Psoas muscle (tissue), 8 donors: ENCODE data around the gene VEZT. TPM values are rescaled to one million over a fixed set of nuclear protein-coding genes. Genes with fewer than 3 reads are reported as not detected.

ENCODE experiments used
- ATAC-seq, 4 donors: fragments of 200-7000 bp; cut with Tn5 transposase; one replicate each; pipeline ENCODE4 v1.9.1; 2020; ENCODE audit warnings: moderate library complexity in 3 of 4, mild to moderate bottlenecking in 2 of 4
- DNase-seq, 2 donors: peaks; one replicate each; pipeline ENCODE4 v3.0.0-alpha.2; 2020
- H3K27ac ChIP-seq: fragments of 200-600 bp; one replicate; pipeline ENCODE4 v1.8.0; 2022
- H3K27me3 ChIP-seq, 3 donors: fragments of 200-600 bp in 1 of 3; one replicate each; pipeline versions ENCODE4 v1.6.1 to v1.8.0; 2013 to 2022; ENCODE audit warnings: low read length in 2 of 3, mild to moderate bottlenecking in 2 of 3, moderate library complexity in 1 of 3; ENCODE audit not compliant: insufficient read depth in 3 of 3
- H3K36me3 ChIP-seq, 2 donors: fragments of 200-600 bp in 1 of 2; one replicate each; pipeline versions ENCODE4 v1.6.1 to v1.8.0; 2013 to 2022; ENCODE audit warnings: low read depth in 1 of 2, mild to moderate bottlenecking in 1 of 2, moderate library complexity in 1 of 2; ENCODE audit not compliant: insufficient read depth in 1 of 2
- H3K4me1 ChIP-seq: fragments of 200-600 bp; one replicate; pipeline ENCODE4 v1.8.0; 2022
- H3K4me3 ChIP-seq: fragments of 200-600 bp; one replicate; pipeline ENCODE4 v1.8.0; 2022; ENCODE audit warnings: mild to moderate bottlenecking
- H3K9me3 ChIP-seq: fragments of 200-600 bp; one replicate; pipeline ENCODE4 v1.8.0; 2022
- WGBS, 3 donors: extraction: QIAGEN DNeasy Blood & Tissue Kit; methylation state at CpG; one replicate each; pipeline versions ENCODE4 v1.1.6 to v1.1.7; 2013; 5-methylcytosine and 5-hydroxymethylcytosine counted together
- intact Hi-C, 2 donors: fragments of 100-400 bp; cut with DNase I; formaldehyde crosslinking; loops; one replicate each; pipeline versions ENCODE4 v1.11.0 to v1.14.2; 2022
- polyA plus RNA-seq, 3 donors: library from polyadenylated mRNA; stranded (reverse); fragments of 200-250 nt; gene quantifications; one replicate each; pipeline ENCODE4 v1.2.3, GENCODE V29; 2013
- total RNA-seq, 4 donors: library from RNA; stranded (reverse); fragmentation: NEBNext Ultra II Directional in 2 of 4; extraction: Animal tissue kit (Norgen Biotek cat#: 25700) in 2 of 4; gene quantifications; one replicate each; pipeline versions ENCODE4 v1.2.1 to v1.2.4, GENCODE V29; 2021 to 2023
- TF ChIP-seq, protein P1 (sequence below): fragments of 200-600 bp; IDR thresholded peaks from one replicate; pipeline ENCODE4 v1.8.0; 2022; ENCODE audit warnings: antibody characterized with exemption
- donor health status: healthy with polysubstance abuse.
- donor health status: DM: no; HTN: no; CAD: no; lungs with moderate emphysema.
- donor health status: Bipolar disorder and iron deficiency.
- donor health status: healthy.
- donor health status: DM: yes; HTN: yes; CAD: no.
- donor health status: DM: no; HTN: no; CAD: no.
- donor health status: DM: no; HTN: no; CAD: no.
- donor health status: DM: yes; HTN: yes; CAD: no.

Gene VEZT
- total and polyA plus RNA-seq, 7 donors, result 31.6 to 121 (median 83.2) TPM

DNA sequence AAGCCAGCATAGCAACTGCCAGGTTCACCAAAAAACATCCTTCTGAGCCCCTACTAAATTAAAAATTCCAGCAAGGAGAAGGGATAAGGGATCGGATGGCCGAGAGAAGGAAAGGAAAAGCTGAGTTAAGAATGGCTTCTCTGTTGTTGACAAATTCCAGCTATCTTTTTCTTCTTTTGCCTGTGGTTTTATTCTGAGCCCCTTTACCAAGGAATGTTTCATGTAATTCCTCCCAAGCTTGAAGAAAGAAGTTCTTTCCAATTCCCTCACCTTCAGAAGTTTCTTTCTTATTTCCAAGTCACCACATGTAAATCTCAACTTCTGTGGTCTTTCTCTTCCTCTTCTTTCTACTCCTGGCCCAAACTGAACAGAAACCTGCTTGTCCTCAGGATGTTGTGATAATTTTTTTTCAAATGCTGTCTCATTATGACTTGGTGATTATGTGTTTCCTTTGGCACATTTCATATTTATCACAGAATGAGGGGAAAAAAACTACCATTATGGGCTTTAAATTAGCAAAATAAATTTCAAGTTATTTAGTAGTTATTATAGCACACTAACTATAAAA lies 40.3 kb upstream of the VEZT start:
- TF ChIP-seq, protein P1, sequence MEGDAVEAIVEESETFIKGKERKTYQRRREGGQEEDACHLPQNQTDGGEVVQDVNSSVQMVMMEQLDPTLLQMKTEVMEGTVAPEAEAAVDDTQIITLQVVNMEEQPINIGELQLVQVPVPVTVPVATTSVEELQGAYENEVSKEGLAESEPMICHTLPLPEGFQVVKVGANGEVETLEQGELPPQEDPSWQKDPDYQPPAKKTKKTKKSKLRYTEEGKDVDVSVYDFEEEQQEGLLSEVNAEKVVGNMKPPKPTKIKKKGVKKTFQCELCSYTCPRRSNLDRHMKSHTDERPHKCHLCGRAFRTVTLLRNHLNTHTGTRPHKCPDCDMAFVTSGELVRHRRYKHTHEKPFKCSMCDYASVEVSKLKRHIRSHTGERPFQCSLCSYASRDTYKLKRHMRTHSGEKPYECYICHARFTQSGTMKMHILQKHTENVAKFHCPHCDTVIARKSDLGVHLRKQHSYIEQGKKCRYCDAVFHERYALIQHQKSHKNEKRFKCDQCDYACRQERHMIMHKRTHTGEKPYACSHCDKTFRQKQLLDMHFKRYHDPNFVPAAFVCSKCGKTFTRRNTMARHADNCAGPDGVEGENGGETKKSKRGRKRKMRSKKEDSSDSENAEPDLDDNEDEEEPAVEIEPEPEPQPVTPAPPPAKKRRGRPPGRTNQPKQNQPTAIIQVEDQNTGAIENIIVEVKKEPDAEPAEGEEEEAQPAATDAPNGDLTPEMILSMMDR, result no peak
- H3K4me3 ChIP-seq, result no peak overlapping the region

DNA sequence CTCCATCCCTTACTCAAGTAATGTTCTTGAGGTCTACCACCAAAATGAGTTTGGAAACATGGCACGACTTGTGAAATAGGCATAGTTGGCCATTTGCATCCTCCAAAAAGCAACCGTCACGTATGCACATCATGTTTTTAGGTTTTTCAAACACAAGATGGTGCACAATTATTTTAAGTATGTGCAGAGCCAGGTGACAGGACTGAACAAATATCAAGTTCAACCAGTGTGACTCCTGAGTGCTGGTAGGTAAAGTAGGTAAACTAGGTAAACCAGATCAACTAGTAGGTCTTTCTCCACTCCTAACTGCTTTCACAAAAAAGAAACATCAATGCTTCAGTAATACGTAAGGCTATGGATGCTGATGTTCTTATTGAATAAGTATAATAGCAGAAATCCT lies 39.5 kb upstream of the VEZT start:
- WGBS, 3 donors, result 82 to 85% (median 85%) methylated on average over 4 of the region's 4 CpGs
- Histone ChIP-seq H3K36me3 (no peaks in the 10 kb centered on the region), H3K27me3 (no peaks in the 10 kb centered on the region), H3K9me3 (no peaks in the 10 kb centered on the region), H3K4me1 (peaks cover 9% of the 10 kb centered on the region), H3K4me3 (no peak overlapping the region), H3K27ac (no peak overlapping the region)
- intact Hi-C loops, result no loop called here
- ATAC-seq, result no peak
- DNase-seq, result no peak
- TF ChIP-seq, protein P1, result no peak

More for the DNA sequence above, 40.3 kb upstream of the VEZT start:
- Histone ChIP-seq H3K27me3 (no peaks in the 10 kb centered on the region), H3K36me3 (no peaks in the 10 kb centered on the region), H3K4me1 (peaks cover 10% of the 10 kb centered on the region), H3K27ac (no peak overlapping the region), H3K9me3 (no peaks in the 10 kb centered on the region)
- 85 to 99% (median 91%) methylated on average over 2 of the region's 2 CpGs for WGBS, 3 donors
- ATAC-seq (no peak), DNase-seq (no peak)
- intact Hi-C loops, result no loop called here

DNA sequence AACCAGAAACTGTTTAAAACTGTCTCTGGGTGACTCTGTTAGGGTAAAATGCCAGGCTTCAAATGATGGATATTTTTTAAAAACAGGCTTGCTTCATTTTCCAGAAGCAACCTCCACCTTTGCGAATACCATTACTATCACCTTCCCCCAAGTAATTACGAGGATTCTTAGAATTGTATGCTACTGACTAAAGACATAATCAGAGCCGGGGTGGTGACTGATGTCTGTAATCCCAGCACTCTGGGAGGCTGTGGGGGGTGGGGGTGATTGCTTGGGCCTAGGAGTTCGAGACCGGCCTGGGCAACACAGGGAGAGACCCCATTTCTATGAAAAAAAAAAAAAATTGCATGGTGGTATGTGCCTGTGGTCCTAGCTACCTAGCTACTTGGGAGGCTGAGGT lies 38.6 kb upstream of the VEZT start:
- no peaks in the 10 kb centered on the region for H3K9me3 ChIP-seq
- H3K27me3 ChIP-seq, result no peaks in the 10 kb centered on the region
- intact Hi-C loops, result no loop called here
- TF ChIP-seq, protein P1, result no peak
- DNase-seq (no peak), ATAC-seq (no peak)
- no peak overlapping the region for H3K27ac ChIP-seq
- WGBS, 3 donors, result 74 to 78% (median 77%) methylated on average over 5 of the region's 5 CpGs
- no peaks in the 10 kb centered on the region for H3K36me3 ChIP-seq
- no peak overlapping the region for H3K4me3 ChIP-seq
- no peaks in the 10 kb centered on the region for H3K4me1 ChIP-seq

DNA sequence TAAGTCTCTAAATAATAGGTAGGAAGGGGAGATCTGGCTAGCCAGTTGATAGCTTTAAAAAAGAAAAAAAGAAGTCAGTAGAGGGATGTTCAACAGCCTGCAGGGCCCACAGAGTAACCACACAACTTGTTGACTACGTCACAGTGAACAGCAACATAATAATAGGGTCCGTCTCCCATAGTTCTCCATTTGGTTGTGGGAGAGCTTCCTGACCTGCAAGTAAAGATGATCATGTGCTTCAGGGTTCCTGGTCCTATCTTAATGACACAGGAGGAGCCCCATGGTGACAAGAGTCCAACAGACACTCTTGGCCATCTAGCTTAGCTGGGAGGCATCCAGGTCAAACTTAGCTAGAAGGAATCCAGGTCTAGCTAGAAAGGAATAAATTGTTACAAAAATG lies 36.5 kb upstream of the VEZT start:
- H3K4me3 ChIP-seq, result no peak overlapping the region
- 85 to 93% (median 88%) methylated on average over 2 of the region's 2 CpGs for WGBS, 3 donors
- DNase-seq (no peak), ATAC-seq (no peak)
- TF ChIP-seq, protein P1, result no peak
- intact Hi-C loops, result no loop called here
- no peaks in the 10 kb centered on the region for H3K36me3 ChIP-seq
- H3K9me3 ChIP-seq, result no peaks in the 10 kb centered on the region
- H3K4me1 ChIP-seq, result no peaks in the 10 kb centered on the region
- H3K27me3 ChIP-seq, result no peaks in the 10 kb centered on the region
- no peak overlapping the region for H3K27ac ChIP-seq

DNA sequence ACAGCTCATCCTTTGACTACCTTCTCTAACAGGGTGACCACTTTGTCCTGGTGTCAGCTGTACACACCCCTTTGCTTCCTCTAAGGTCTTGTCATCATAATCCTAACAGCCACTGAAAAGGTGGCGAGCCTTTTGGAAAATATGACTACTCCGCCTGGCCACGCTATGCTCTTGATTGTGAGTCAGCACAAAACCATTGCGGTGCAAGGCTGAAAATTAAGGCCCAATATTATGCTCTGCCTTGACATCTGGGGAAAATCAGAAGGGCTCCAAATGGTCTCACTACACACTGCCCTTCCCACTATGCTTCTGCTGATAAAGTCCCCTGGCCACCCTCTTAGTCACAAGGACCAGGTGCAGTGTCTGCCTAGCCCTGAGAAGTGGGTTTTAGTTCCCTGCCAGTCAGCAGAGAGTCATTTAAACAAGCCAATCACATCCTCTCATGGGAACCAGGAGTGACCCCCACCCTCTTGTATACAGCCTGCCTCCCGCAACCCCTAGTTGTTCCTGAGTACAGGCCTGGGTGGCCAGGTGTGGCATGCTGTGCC lies 34.7 kb upstream of the VEZT start:
- DNase-seq (no peak), ATAC-seq (peak in 1 of 4 donors; percentile 49)
- no peak overlapping the region for H3K27ac ChIP-seq
- intact Hi-C loops, result no loop called here
- H3K4me1 ChIP-seq, result no peaks in the 10 kb centered on the region
- no peaks in the 10 kb centered on the region for H3K9me3 ChIP-seq
- H3K4me3 ChIP-seq, result no peak overlapping the region
- TF ChIP-seq, protein P1, result no peak
- no peaks in the 10 kb centered on the region for H3K27me3 ChIP-seq
- WGBS, 3 donors, result 78 to 79% (median 78%) methylated on average over 5 of the region's 5 CpGs
- H3K36me3 ChIP-seq, result no peaks in the 10 kb centered on the region
